SK-N-SH (cell line): Measurements from ENCODE around the gene PSMC3. TPM values are rescaled to one million over a fixed set of nuclear protein-coding genes. Genes with fewer than 3 reads are reported as not detected.

Experiments used
- CTCF ChIA-PET: fragments of 300-600, 350-600 bp; formaldehyde crosslinking; extraction: SDS; loops from one replicate; lab custom pipeline; 2021; lab: Yijun Ruan, JAX
- POLR2A ChIA-PET: fragments of 350-600 bp; sonication (Branson Sonifier 250); formaldehyde crosslinking; extraction: SDS; loops from one replicate; lab custom pipeline; 2020; ENCODE audit warnings: antibody characterized with exemption, inconsistent platforms; lab: Yijun Ruan, JAX
- DNase-seq: peaks from one replicate; pipeline ENCODE4 v3.0.0; 2012
- H2AFZ ChIP-seq: fragments of 200-600 bp; sonication (generic); 2 replicates; pipeline ENCODE4 v1.8.1; 2016; ENCODE audit warnings: antibody characterized with exemption, mild to moderate bottlenecking, low read depth
- H3F3A ChIP-seq: fragments of 200-600 bp; sonication (generic); replicated peaks from 2 replicates; pipeline ENCODE3; 2016; ENCODE audit warnings: antibody characterized with exemption, mild to moderate bottlenecking; ENCODE audit not compliant: insufficient read depth
- H3K27ac ChIP-seq, 2 experiments: fragments of 200-500 bp in 1 of 2; fragments of 200-600 bp in 1 of 2; sonication (Bioruptor generic) in 1 of 2; sonication (generic), shearing (Covaris generic) in 1 of 2; 2 replicates each; pipeline versions ENCODE4 v1.5.1 to v1.6.1; 2014 to 2016; ENCODE audit warnings: low read depth in 2 of 2, inconsistent platforms in 1 of 2, low read length in 1 of 2, mild to moderate bottlenecking in 1 of 2, mixed read lengths in 1 of 2
- H3K27me3 ChIP-seq: fragments of 200-600 bp; sonication (generic), shearing (Covaris generic); 2 replicates; pipeline ENCODE4 v1.6.1; 2016; ENCODE audit warnings: mixed run types; ENCODE audit not compliant: insufficient read depth
- H3K36me3 ChIP-seq, 2 experiments: fragments of 200-500 bp in 1 of 2; fragments of 200-600 bp in 1 of 2; sonication (Bioruptor generic) in 1 of 2; sonication (generic) in 1 of 2; replicated peaks in 1 of 2; 2 replicates each; pipeline versions ENCODE3 to v1.5.1; 2014 to 2016; ENCODE audit warnings: low read length in 1 of 2, mild to moderate bottlenecking in 1 of 2; ENCODE audit not compliant: insufficient read depth in 2 of 2, control insufficient read depth in 1 of 2
- H3K4me1 ChIP-seq, 2 experiments: fragments of 200-500 bp in 1 of 2; fragments of 200-600 bp in 1 of 2; sonication (Bioruptor generic) in 1 of 2; sonication (generic), shearing (Covaris generic) in 1 of 2; 2 replicates each; pipeline versions ENCODE4 v1.5.1 to v1.6.1; 2014 to 2016; ENCODE audit warnings: low read depth in 1 of 2, low read length in 1 of 2, mixed run types in 1 of 2; ENCODE audit not compliant: insufficient read depth in 2 of 2, control insufficient read depth in 1 of 2
- H3K4me2 ChIP-seq: fragments of 200-600 bp; sonication (generic), shearing (Covaris generic); 2 replicates; pipeline ENCODE4 v1.6.1; 2017; ENCODE audit warnings: mixed run types
- H3K4me3 ChIP-seq, 2 experiments: fragments of 200-500 bp in 1 of 2; fragments of 200-600 bp in 1 of 2; sonication (Bioruptor generic) in 1 of 2; sonication (generic), shearing (Covaris generic) in 1 of 2; 2 replicates each; pipeline versions ENCODE4 v1.5.1 to v1.8.1; 2014 to 2016; ENCODE audit warnings: low read depth in 2 of 2, inconsistent platforms in 1 of 2, low read length in 1 of 2, mild to moderate bottlenecking in 1 of 2, mixed read lengths in 1 of 2, moderate library complexity in 1 of 2
- H3K79me2 ChIP-seq: fragments of 200-600 bp; sonication (generic); 2 replicates; pipeline ENCODE4 v1.8.1; 2017; ENCODE audit warnings: mild to moderate bottlenecking; ENCODE audit not compliant: insufficient read depth
- H3K9ac ChIP-seq: fragments of 200-600 bp; sonication (generic); 2 replicates; pipeline ENCODE4 v1.6.1; 2017; ENCODE audit warnings: mixed run types
- H3K9me2 ChIP-seq: fragments of 200-600 bp; sonication (generic); 2 replicates; pipeline ENCODE4 v1.6.1; 2017; ENCODE audit warnings: mixed run types
- H3K9me3 ChIP-seq: fragments of 200-600 bp; sonication (generic); 2 replicates; pipeline ENCODE4 v1.6.1; 2017; ENCODE audit warnings: mixed run types, mild to moderate bottlenecking, moderate library complexity
- H4K20me1 ChIP-seq: fragments of 200-600 bp; sonication (generic); 2 replicates; pipeline ENCODE4 v1.6.1; 2017; ENCODE audit warnings: mild to moderate bottlenecking, mixed run types; ENCODE audit not compliant: insufficient read depth
- FOSL2 ChIP-seq: IDR thresholded peaks from 2 replicates; pipeline ENCODE4 v1.4.0; 2012; ENCODE audit warnings: low read depth, mild to moderate bottlenecking, moderate library complexity, borderline replicate concordance
- JUND ChIP-seq: IDR thresholded peaks from 2 replicates; pipeline ENCODE4 v1.4.0; 2012
- MEF2A ChIP-seq: IDR thresholded peaks from 2 replicates; pipeline ENCODE4 v1.4.0; 2012; ENCODE audit warnings: low read depth, borderline replicate concordance
- NFIC ChIP-seq: IDR thresholded peaks from 2 replicates; pipeline ENCODE4 v1.4.0; 2012; ENCODE audit warnings: borderline replicate concordance
- NRF1 ChIP-seq: IDR thresholded peaks from 2 replicates; pipeline ENCODE4 v1.6.1; 2012; ENCODE audit warnings: low read depth, mild to moderate bottlenecking, low read length
- PBX3 ChIP-seq: IDR thresholded peaks from 2 replicates; pipeline ENCODE4; 2012
- POLR2AphosphoS5 ChIP-seq: IDR thresholded peaks from 2 replicates; pipeline ENCODE4 v1.6.1; 2012; ENCODE audit warnings: low read depth, low read length
- SIN3A ChIP-seq: IDR thresholded peaks from 2 replicates; pipeline ENCODE4 v1.6.1; 2012; ENCODE audit warnings: low read depth, mild to moderate bottlenecking, low read length, moderate library complexity, borderline replicate concordance
- SMC3 ChIP-seq: IDR thresholded peaks from 2 replicates; pipeline ENCODE4 v1.6.1; 2012; ENCODE audit warnings: low read depth, low read length, improper control_type of control experiment
- TAF1 ChIP-seq: IDR thresholded peaks from 2 replicates; pipeline ENCODE4 v1.6.1; 2012; ENCODE audit warnings: low read depth, mild to moderate bottlenecking, low read length, moderate library complexity, borderline replicate concordance
- TCF12 ChIP-seq: IDR thresholded peaks from 2 replicates; pipeline ENCODE4 v1.4.0; 2012
- TEAD4 ChIP-seq: IDR thresholded peaks from 2 replicates; pipeline ENCODE4 v1.4.0; 2012; ENCODE audit warnings: mild to moderate bottlenecking, borderline replicate concordance; ENCODE audit not compliant: insufficient read depth
- YY1 ChIP-seq: IDR thresholded peaks from 2 replicates; pipeline ENCODE4 v1.4.0; 2012; ENCODE audit warnings: low read depth, mild to moderate bottlenecking
- WGBS: methylation state at CpG from one replicate; pipeline ENCODE4 v1.1.6; 2017; ENCODE audit warnings: low lambda C conversion rate; 5-methylcytosine and 5-hydroxymethylcytosine counted together
- polyA plus RNA-seq, 3 experiments: library from polyadenylated mRNA; depleted of rRNA; stranded (reverse); fragments of >200 nt; gene quantifications; 2 replicates each; pipeline ENCODE4 v1.2.3, GENCODE V29; 2012
- TF ChIP-seq, protein P1 (sequence below): fragments of 150-350 bp; IDR thresholded peaks from 2 replicates; pipeline ENCODE4 v1.6.1; 2016; ENCODE audit warnings: mild to moderate bottlenecking, low read depth, low read length
- TF ChIP-seq, protein P2 (sequence below): IDR thresholded peaks from 2 replicates; pipeline ENCODE4 v1.4.0; 2012; ENCODE audit warnings: low read depth
- TF ChIP-seq, protein P3 (sequence below): IDR thresholded peaks from 2 replicates; pipeline ENCODE4 v1.4.0; 2012; ENCODE audit warnings: low read depth, borderline replicate concordance

The PSMC3 gene
- polyA plus RNA-seq, 1 of the 3 experiments (the other 2 are of a cell fraction), result 184 TPM

GRCh38 chr11:47415949-47416472, 10.2 kb downstream of the PSMC3 start:
- TF ChIP-seq, protein P1, sequence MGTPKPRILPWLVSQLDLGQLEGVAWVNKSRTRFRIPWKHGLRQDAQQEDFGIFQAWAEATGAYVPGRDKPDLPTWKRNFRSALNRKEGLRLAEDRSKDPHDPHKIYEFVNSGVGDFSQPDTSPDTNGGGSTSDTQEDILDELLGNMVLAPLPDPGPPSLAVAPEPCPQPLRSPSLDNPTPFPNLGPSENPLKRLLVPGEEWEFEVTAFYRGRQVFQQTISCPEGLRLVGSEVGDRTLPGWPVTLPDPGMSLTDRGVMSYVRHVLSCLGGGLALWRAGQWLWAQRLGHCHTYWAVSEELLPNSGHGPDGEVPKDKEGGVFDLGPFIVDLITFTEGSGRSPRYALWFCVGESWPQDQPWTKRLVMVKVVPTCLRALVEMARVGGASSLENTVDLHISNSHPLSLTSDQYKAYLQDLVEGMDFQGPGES, result no peak
- TF ChIP-seq JUND, result peak; percentile 81
- 0 out of 2 replicates have a peak, but pooled peaks have one; percentile 12 for TF ChIP-seq TAF1
- peak; percentile 44; the same call in 1 of the 2 replicates for TF ChIP-seq YY1
- peak; percentile 94 for TF ChIP-seq NFIC
- TF ChIP-seq PBX3, result peak; percentile 77
- TF ChIP-seq POLR2AphosphoS5, result peak; percentile 51; the same call in 1 of the 2 replicates
- no peak; the same call in 1 of the 2 replicates for TF ChIP-seq NRF1
- TF ChIP-seq TCF12, result peak; percentile 67; the same call in 1 of the 2 replicates
- TF ChIP-seq TEAD4, result peak; percentile 76
- peak; percentile 74; the same call in 1 of the 2 replicates for TF ChIP-seq FOSL2
- TF ChIP-seq SIN3A, result 0 out of 2 replicates have a peak, but pooled peaks have one; percentile 86
- TF ChIP-seq, protein P2, sequence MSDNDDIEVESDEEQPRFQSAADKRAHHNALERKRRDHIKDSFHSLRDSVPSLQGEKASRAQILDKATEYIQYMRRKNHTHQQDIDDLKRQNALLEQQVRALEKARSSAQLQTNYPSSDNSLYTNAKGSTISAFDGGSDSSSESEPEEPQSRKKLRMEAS, result peak; percentile 79
- no peak for TF ChIP-seq MEF2A
- TF ChIP-seq SMC3, result no peak
- TF ChIP-seq, protein P3, sequence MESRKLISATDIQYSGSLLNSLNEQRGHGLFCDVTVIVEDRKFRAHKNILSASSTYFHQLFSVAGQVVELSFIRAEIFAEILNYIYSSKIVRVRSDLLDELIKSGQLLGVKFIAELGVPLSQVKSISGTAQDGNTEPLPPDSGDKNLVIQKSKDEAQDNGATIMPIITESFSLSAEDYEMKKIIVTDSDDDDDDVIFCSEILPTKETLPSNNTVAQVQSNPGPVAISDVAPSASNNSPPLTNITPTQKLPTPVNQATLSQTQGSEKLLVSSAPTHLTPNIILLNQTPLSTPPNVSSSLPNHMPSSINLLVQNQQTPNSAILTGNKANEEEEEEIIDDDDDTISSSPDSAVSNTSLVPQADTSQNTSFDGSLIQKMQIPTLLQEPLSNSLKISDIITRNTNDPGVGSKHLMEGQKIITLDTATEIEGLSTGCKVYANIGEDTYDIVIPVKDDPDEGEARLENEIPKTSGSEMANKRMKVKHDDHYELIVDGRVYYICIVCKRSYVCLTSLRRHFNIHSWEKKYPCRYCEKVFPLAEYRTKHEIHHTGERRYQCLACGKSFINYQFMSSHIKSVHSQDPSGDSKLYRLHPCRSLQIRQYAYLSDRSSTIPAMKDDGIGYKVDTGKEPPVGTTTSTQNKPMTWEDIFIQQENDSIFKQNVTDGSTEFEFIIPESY, result 0 out of 2 replicates have a peak, but pooled peaks have one; percentile 48

More at GRCh38 chr11:47415949-47416472, 10.2 kb downstream of the PSMC3 start:
- peaks cover 38% of the 10 kb centered on the region for H3F3A ChIP-seq
- no peak for DNase-seq
- H3K79me2 ChIP-seq, result peaks cover 17% of the 10 kb centered on the region; the same call in 1 of the 2 replicates
- H2AFZ ChIP-seq, result no peak overlapping the region
- ChIA-PET POLR2A (interaction anchor here (0.7 kb wide), 1 partner anchor 10 kb away, joined by 3 read pairs; the partner anchor contains the start of gene PSMC3), CTCF (interaction anchor here (0.7 to 1.7 kb wide), 4 partner anchors 9 to 61 kb away, joined by 3 to 6 read pairs (median 4); no protein-coding TSS in a partner anchor)
- H4K20me1 ChIP-seq, result 0 out of 2 replicates have a peak, but pooled peaks cover 3% of the 10 kb centered on the region
- peak overlapping the region; percentile 44; the same call in 1 of the 2 replicates for H3K9ac ChIP-seq
- peak overlapping the region; percentile 59 for H3K4me2 ChIP-seq
- H3K27me3 ChIP-seq, result no peaks in the 10 kb centered on the region
- peak overlapping the region; percentile 71 to 83 for H3K27ac ChIP-seq
- H3K9me2 ChIP-seq, result no peaks in the 10 kb centered on the region
- no peak overlapping the region for H3K4me3 ChIP-seq
- 18% methylated on average over 6 of the region's 13 CpGs for WGBS
- H3K4me1 ChIP-seq, result peaks cover 12 to 15% of the 10 kb centered on the region in 2 experiments; a peak in 3 of 4 replicates
- peaks cover 53 to 63% of the 10 kb centered on the region in 2 experiments for H3K36me3 ChIP-seq
- H3K9me3 ChIP-seq, result no peaks in the 10 kb centered on the region
